H1 (cell line): ENCODE measurements around the gene CDC7.

Source experiments
- TAF1 ChIP-seq: IDR thresholded peaks from 2 replicates; pipeline ENCODE4 v1.6.1; 2011; ENCODE audit warnings: mild to moderate bottlenecking, low read depth, low read length
- TF ChIP-seq, protein P1 (sequence below), 3 experiments: IDR thresholded peaks; 1 replicate in 2 of 3; 2 replicates in 1 of 3; pipeline versions ENCODE4 v1.5.1 to v1.6.1; 2011; ENCODE audit warnings: low read length in 3 of 3, mild to moderate bottlenecking in 3 of 3, inconsistent platforms in 2 of 3, low read depth in 1 of 3, moderate library complexity in 1 of 3; ENCODE audit not compliant: insufficient read depth in 1 of 3; ENCODE audit errors: control extremely low read depth in 1 of 3

GRCh38 chr1:91569411-91570119 is 68.9 kb downstream of the CDC7 start:
- TF ChIP-seq, protein P1, sequence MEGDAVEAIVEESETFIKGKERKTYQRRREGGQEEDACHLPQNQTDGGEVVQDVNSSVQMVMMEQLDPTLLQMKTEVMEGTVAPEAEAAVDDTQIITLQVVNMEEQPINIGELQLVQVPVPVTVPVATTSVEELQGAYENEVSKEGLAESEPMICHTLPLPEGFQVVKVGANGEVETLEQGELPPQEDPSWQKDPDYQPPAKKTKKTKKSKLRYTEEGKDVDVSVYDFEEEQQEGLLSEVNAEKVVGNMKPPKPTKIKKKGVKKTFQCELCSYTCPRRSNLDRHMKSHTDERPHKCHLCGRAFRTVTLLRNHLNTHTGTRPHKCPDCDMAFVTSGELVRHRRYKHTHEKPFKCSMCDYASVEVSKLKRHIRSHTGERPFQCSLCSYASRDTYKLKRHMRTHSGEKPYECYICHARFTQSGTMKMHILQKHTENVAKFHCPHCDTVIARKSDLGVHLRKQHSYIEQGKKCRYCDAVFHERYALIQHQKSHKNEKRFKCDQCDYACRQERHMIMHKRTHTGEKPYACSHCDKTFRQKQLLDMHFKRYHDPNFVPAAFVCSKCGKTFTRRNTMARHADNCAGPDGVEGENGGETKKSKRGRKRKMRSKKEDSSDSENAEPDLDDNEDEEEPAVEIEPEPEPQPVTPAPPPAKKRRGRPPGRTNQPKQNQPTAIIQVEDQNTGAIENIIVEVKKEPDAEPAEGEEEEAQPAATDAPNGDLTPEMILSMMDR (IDR thresholded peaks at IDR 0.05; ENCODE audit: control extremely low read depth in 1 of 3, insufficient read depth in 1 of 3, low read depth in 1 of 3, low read length in 3 of 3), result no peak
- TF ChIP-seq TAF1, result no peak
